ENCODE measurements around the gene ATP5ME.

ATP5ME gene

GRCh38 chr4:623914-624566, 50.0 kb downstream of the ATP5ME start:
- no peak for TF ChIP-seq TCF12 (IDR thresholded peaks at IDR 0.05; ENCODE audit: low read depth)

- TF ChIP-seq, protein P1, sequence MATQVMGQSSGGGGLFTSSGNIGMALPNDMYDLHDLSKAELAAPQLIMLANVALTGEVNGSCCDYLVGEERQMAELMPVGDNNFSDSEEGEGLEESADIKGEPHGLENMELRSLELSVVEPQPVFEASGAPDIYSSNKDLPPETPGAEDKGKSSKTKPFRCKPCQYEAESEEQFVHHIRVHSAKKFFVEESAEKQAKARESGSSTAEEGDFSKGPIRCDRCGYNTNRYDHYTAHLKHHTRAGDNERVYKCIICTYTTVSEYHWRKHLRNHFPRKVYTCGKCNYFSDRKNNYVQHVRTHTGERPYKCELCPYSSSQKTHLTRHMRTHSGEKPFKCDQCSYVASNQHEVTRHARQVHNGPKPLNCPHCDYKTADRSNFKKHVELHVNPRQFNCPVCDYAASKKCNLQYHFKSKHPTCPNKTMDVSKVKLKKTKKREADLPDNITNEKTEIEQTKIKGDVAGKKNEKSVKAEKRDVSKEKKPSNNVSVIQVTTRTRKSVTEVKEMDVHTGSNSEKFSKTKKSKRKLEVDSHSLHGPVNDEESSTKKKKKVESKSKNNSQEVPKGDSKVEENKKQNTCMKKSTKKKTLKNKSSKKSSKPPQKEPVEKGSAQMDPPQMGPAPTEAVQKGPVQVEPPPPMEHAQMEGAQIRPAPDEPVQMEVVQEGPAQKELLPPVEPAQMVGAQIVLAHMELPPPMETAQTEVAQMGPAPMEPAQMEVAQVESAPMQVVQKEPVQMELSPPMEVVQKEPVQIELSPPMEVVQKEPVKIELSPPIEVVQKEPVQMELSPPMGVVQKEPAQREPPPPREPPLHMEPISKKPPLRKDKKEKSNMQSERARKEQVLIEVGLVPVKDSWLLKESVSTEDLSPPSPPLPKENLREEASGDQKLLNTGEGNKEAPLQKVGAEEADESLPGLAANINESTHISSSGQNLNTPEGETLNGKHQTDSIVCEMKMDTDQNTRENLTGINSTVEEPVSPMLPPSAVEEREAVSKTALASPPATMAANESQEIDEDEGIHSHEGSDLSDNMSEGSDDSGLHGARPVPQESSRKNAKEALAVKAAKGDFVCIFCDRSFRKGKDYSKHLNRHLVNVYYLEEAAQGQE (IDR thresholded peaks at IDR 0.05; ENCODE audit: low read depth), result no peak
- TF ChIP-seq, protein P2, sequence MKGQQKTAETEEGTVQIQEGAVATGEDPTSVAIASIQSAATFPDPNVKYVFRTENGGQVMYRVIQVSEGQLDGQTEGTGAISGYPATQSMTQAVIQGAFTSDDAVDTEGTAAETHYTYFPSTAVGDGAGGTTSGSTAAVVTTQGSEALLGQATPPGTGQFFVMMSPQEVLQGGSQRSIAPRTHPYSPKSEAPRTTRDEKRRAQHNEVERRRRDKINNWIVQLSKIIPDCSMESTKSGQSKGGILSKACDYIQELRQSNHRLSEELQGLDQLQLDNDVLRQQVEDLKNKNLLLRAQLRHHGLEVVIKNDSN (IDR thresholded peaks at IDR 0.05), result no peak
- TF ChIP-seq RAD21 (IDR thresholded peaks at IDR 0.05; ENCODE audit: low read depth), result no peak
- no peak for TF ChIP-seq EGR1 (IDR thresholded peaks at IDR 0.05)
- no peak for TF ChIP-seq NFIC (IDR thresholded peaks at IDR 0.05)
- TF ChIP-seq TAF1 (IDR thresholded peaks at IDR 0.05; ENCODE audit: low read depth), result no peak
- TF ChIP-seq CREB1 (IDR thresholded peaks at IDR 0.05; ENCODE audit: low read depth), result no peak
- TF ChIP-seq TEAD4 (IDR thresholded peaks at IDR 0.05), result no peak
- no peak for TF ChIP-seq EP300 (IDR thresholded peaks at IDR 0.05; ENCODE audit: borderline replicate concordance)
- TF ChIP-seq ZBTB7A (IDR thresholded peaks at IDR 0.05; ENCODE audit: low read depth), result no peak
- no peak for TF ChIP-seq TCF12 (IDR thresholded peaks at IDR 0.05; ENCODE audit: low read depth)
- no peak for TF ChIP-seq CEBPB (IDR thresholded peaks at IDR 0.05)
- no peak for TF ChIP-seq FOXM1 (IDR thresholded peaks at IDR 0.05; ENCODE audit: borderline replicate concordance, low read depth)
- no peak for TF ChIP-seq YY1 (IDR thresholded peaks at IDR 0.05; ENCODE audit: low read depth)
- TF ChIP-seq, protein P3, sequence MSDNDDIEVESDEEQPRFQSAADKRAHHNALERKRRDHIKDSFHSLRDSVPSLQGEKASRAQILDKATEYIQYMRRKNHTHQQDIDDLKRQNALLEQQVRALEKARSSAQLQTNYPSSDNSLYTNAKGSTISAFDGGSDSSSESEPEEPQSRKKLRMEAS (IDR thresholded peaks at IDR 0.05), result no peak
These were observed 50.8 kb downstream of the ATP5ME start for GRCh38 chr4:622996-623913.

Measured in Ishikawa (cell line).